Astrocyte (in vitro differentiated cells and primary cell): Measurements from ENCODE around the gene AP4B1. TPM values are rescaled to one million over a fixed set of nuclear protein-coding genes. Genes with fewer than 3 reads are reported as not detected.

Experiments used
- DNase-seq: peaks from one replicate; pipeline ENCODE4 v3.0.0-alpha.2; 2010; ENCODE audit warnings: low read depth
- FAIRE-seq: peaks from 2 replicates; lab custom pipeline; 2011; peaks lifted over from hg19 to GRCh38; lab: Jason Lieb, UNC
- H2AFZ ChIP-seq: 2 replicates; pipeline ENCODE4 v1.6.0; 2012; ENCODE audit warnings: low read depth, low read length, inconsistent platforms
- H3K27ac ChIP-seq: 2 replicates; pipeline ENCODE4 v1.5.1; 2011; ENCODE audit warnings: low read depth, low read length, inconsistent platforms
- H3K27me3 ChIP-seq: 2 replicates; pipeline ENCODE4 v1.6.0; 2011; ENCODE audit warnings: low read length, inconsistent platforms; ENCODE audit not compliant: insufficient read depth
- H3K36me3 ChIP-seq: 2 replicates; pipeline ENCODE4 v1.5.1; 2011; ENCODE audit warnings: low read length, inconsistent platforms; ENCODE audit not compliant: insufficient read depth
- H3K4me1 ChIP-seq: 2 replicates; pipeline ENCODE4 v1.5.1; 2011; ENCODE audit warnings: low read length, inconsistent platforms; ENCODE audit not compliant: insufficient read depth
- H3K4me2 ChIP-seq: 2 replicates; pipeline ENCODE4 v1.6.0; 2012; ENCODE audit warnings: low read length, inconsistent platforms
- H3K4me3 ChIP-seq: 2 replicates; pipeline ENCODE4 v1.5.1; 2011; ENCODE audit warnings: low read depth, mild to moderate bottlenecking, low read length, inconsistent platforms; ENCODE audit not compliant: insufficient read depth
- H3K79me2 ChIP-seq: 2 replicates; pipeline ENCODE4 v1.6.0; 2012; ENCODE audit warnings: mild to moderate bottlenecking, low read length, inconsistent platforms; ENCODE audit not compliant: insufficient read depth
- H3K9ac ChIP-seq: 2 replicates; pipeline ENCODE4 v1.6.0; 2012; ENCODE audit warnings: mild to moderate bottlenecking, low read length, inconsistent platforms
- H3K9me3 ChIP-seq: 2 replicates; pipeline ENCODE4 v1.5.1; 2012; ENCODE audit warnings: low read depth, mild to moderate bottlenecking, low read length, inconsistent platforms; ENCODE audit not compliant: insufficient read depth
- H4K20me1 ChIP-seq: 2 replicates; pipeline ENCODE4 v1.6.0; 2012; ENCODE audit warnings: low read length, inconsistent platforms; ENCODE audit not compliant: insufficient read depth
- H3K27ac Mint-ChIP-seq: one replicate; pipeline ENCODE4 v1.8.0; 2021; ENCODE audit warnings: mild to moderate bottlenecking, mixed read lengths; ENCODE audit not compliant: unreplicated experiment
- H3K27me3 Mint-ChIP-seq: one replicate; pipeline ENCODE4 v1.8.0; 2021; ENCODE audit warnings: low read depth, mixed read lengths; ENCODE audit not compliant: unreplicated experiment
- H3K36me3 Mint-ChIP-seq: one replicate; pipeline ENCODE4 v1.8.0; 2021; ENCODE audit warnings: low read depth, mixed read lengths; ENCODE audit not compliant: unreplicated experiment
- H3K4me1 Mint-ChIP-seq: one replicate; pipeline ENCODE4 v1.8.0; 2021; ENCODE audit warnings: low read depth, mixed read lengths; ENCODE audit not compliant: unreplicated experiment
- H3K4me3 Mint-ChIP-seq: one replicate; pipeline ENCODE4 v1.8.0; 2021; ENCODE audit warnings: mild to moderate bottlenecking, moderate library complexity, mixed read lengths; ENCODE audit not compliant: unreplicated experiment
- H3K9me3 Mint-ChIP-seq: one replicate; pipeline ENCODE4 v1.8.0; 2021; ENCODE audit warnings: mild to moderate bottlenecking, mixed read lengths; ENCODE audit not compliant: unreplicated experiment
- EZH2 ChIP-seq: IDR thresholded peaks from 2 replicates; pipeline ENCODE4 v1.6.1; 2012; ENCODE audit warnings: mild to moderate bottlenecking, low read length, inconsistent platforms; ENCODE audit not compliant: insufficient read depth
- total RNA-seq: library from RNA; stranded (reverse); gene quantifications from 2 replicates; pipeline ENCODE4 v1.2.1, GENCODE V29; 2021
- TF ChIP-seq, protein P1 (sequence below): IDR thresholded peaks from 2 replicates; pipeline ENCODE4 v1.5.1; 2011; ENCODE audit warnings: low read depth, mild to moderate bottlenecking, inconsistent platforms, low read length, moderate library complexity; ENCODE audit not compliant: insufficient read depth

The AP4B1 gene
- total RNA-seq, 1 donor from 2014 or later, result 14.9 TPM

DNA sequence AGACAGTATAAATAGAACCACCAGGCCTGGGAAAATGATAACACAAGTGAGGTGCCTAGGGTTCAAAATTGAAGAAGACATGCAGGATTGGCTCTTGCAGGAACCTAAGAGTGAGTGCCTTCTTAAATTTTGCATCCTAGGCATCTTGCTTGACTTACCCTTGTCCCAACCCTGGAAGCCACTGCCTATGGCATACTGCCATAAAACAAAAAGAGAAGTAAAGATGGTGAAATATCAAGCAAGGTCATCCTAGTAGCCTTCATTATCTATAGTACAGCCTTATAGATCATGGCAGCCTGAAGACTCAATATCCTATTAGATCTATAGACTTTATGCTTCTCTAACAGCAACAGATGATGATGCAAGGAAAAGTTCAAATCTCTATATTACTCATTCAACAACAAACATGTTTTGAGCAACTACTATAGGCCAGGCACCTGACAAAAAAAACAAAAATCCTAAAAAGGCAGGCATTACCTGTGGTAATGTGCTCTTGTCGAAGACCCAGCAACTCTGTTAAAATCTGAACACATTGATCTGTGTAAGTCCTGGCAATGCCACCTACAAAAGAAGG, 6.3 kb downstream of the AP4B1 start:
- TF ChIP-seq EZH2, result no peak
- Histone ChIP-seq H3K36me3 (peaks cover 42% of the 10 kb centered on the region), H3K79me2 (peaks cover 12% of the 10 kb centered on the region), H3K9ac (no peak overlapping the region), H3K27me3 (no peaks in the 10 kb centered on the region), H3K4me1 (peaks cover 9% of the 10 kb centered on the region), H3K9me3 (no peaks in the 10 kb centered on the region), H4K20me1 (no peaks in the 10 kb centered on the region), H3K27ac (no peak overlapping the region), H3K4me2 (no peak overlapping the region), H3K4me3 (no peak overlapping the region), H2AFZ (no peak overlapping the region)
- H3K9me3 Mint-ChIP-seq, result no peaks in the 10 kb centered on the region
- DNase-seq (no peak), FAIRE-seq (no peak)
- no peak overlapping the region for H3K4me3 Mint-ChIP-seq
- no peaks in the 10 kb centered on the region for H3K27me3 Mint-ChIP-seq
- peaks cover 5% of the 10 kb centered on the region for H3K4me1 Mint-ChIP-seq
- peaks cover 15% of the 10 kb centered on the region for H3K36me3 Mint-ChIP-seq
- H3K27ac Mint-ChIP-seq, result no peak overlapping the region

DNA sequence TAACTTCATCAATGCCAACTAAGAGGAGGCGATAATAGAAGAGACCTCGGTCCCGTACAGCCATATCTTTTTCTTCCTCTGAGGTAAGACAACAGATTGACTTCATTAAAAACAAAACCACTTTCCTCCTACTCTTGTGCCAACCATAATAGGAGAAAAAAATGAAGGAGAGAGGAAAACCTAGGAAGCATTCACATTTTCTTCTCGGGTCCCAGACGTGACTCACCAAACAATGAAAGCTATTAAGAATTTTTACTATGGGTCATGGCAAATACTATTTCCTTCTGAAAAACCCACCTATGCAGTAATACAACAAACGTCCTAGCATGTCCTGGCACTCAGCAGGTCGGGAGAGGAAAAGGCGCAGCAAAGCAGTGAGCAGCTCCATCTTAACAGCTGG, 8.6 kb downstream of the AP4B1 start:
- Histone ChIP-seq H3K4me3 (no peak overlapping the region), H3K27ac (no peak overlapping the region), H3K9ac (peak overlapping the region; percentile 13), H3K9me3 (no peaks in the 10 kb centered on the region), H2AFZ (no peak overlapping the region), H3K36me3 (peaks cover 34% of the 10 kb centered on the region), H4K20me1 (no peaks in the 10 kb centered on the region), H3K4me2 (peak overlapping the region; percentile 47), H3K27me3 (no peaks in the 10 kb centered on the region), H3K79me2 (no peaks in the 10 kb centered on the region), H3K4me1 (peaks cover 9% of the 10 kb centered on the region)
- peak; percentile 68 for DNase-seq
- Mint-ChIP-seq H3K4me3 (no peak overlapping the region), H3K9me3 (no peaks in the 10 kb centered on the region), H3K36me3 (peaks cover 15% of the 10 kb centered on the region), H3K27me3 (no peaks in the 10 kb centered on the region), H3K4me1 (peaks cover 5% of the 10 kb centered on the region), H3K27ac (no peak overlapping the region)
- no peak for TF ChIP-seq EZH2
- TF ChIP-seq, protein P1, sequence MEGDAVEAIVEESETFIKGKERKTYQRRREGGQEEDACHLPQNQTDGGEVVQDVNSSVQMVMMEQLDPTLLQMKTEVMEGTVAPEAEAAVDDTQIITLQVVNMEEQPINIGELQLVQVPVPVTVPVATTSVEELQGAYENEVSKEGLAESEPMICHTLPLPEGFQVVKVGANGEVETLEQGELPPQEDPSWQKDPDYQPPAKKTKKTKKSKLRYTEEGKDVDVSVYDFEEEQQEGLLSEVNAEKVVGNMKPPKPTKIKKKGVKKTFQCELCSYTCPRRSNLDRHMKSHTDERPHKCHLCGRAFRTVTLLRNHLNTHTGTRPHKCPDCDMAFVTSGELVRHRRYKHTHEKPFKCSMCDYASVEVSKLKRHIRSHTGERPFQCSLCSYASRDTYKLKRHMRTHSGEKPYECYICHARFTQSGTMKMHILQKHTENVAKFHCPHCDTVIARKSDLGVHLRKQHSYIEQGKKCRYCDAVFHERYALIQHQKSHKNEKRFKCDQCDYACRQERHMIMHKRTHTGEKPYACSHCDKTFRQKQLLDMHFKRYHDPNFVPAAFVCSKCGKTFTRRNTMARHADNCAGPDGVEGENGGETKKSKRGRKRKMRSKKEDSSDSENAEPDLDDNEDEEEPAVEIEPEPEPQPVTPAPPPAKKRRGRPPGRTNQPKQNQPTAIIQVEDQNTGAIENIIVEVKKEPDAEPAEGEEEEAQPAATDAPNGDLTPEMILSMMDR, result no peak
- FAIRE-seq, result no peak

DNA sequence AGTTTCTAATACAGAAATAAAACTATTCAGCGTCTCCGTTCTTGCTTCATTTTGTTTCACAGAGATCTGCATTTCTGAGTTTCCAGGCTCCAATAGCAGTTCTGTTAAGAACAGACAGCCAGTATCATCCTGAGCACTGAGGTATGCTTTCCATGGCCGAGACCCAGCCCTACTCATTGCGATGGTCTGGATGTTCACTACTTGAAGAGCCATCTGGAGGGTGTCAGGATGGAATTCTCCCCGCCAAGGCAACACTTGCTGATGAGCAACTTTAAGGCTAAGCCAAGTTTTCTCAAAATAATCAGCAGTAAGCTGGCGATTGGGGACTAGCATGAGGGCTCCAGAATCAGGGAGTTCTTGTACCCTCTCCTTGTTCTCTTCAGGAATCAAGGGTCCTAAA, 9.5 kb downstream of the AP4B1 start:
- no peaks in the 10 kb centered on the region for H4K20me1 ChIP-seq
- H3K79me2 ChIP-seq, result no peaks in the 10 kb centered on the region
- DNase-seq (no peak), FAIRE-seq (no peak)
- Mint-ChIP-seq H3K27ac (no peak overlapping the region), H3K36me3 (peaks cover 15% of the 10 kb centered on the region), H3K9me3 (no peaks in the 10 kb centered on the region), H3K27me3 (peaks cover 3% of the 10 kb centered on the region), H3K4me1 (peaks cover 5% of the 10 kb centered on the region), H3K4me3 (no peak overlapping the region)
- H3K4me2 ChIP-seq, result no peak overlapping the region
- H3K4me1 ChIP-seq, result peaks cover 9% of the 10 kb centered on the region
- no peak overlapping the region for H3K27ac ChIP-seq
- no peak overlapping the region for H2AFZ ChIP-seq
- H3K4me3 ChIP-seq, result no peak overlapping the region
- H3K36me3 ChIP-seq, result peaks cover 32% of the 10 kb centered on the region
- H3K9me3 ChIP-seq, result no peaks in the 10 kb centered on the region
- no peak overlapping the region for H3K9ac ChIP-seq
- no peak for TF ChIP-seq EZH2
- TF ChIP-seq, protein P1, result no peak
- H3K27me3 ChIP-seq, result no peaks in the 10 kb centered on the region
